CD4-positive, alpha-beta T cell (primary cell): ENCODE results near the gene RGMB. TPM values are rescaled to one million over a fixed set of nuclear protein-coding genes. Genes with fewer than 3 reads are reported as not detected.

ENCODE experiments used
- ATAC-seq: fragments of 200-7000 bp; cut with Tn5 transposase; one replicate; pipeline ENCODE4 v1.10.0; 2022; ENCODE audit warnings: mild to moderate bottlenecking; ENCODE audit not compliant: poor library complexity
- CTCF ChIA-PET: fragments of 350-600 bp; sonication (Branson Sonifier 250); formaldehyde crosslinking; loops from one replicate; lab custom pipeline; 2021; ENCODE audit warnings: antibody characterized with exemption, inconsistent platforms; lab: Charles Lee
- POLR2A ChIA-PET: fragments of 350-600 bp; sonication (Branson Sonifier 250); formaldehyde crosslinking; loops from one replicate; lab custom pipeline; 2021; ENCODE audit warnings: antibody characterized with exemption, inconsistent platforms; lab: Charles Lee
- DNase-seq, 14 experiments: peaks; one replicate each; pipeline ENCODE4 v3.0.0-alpha.2; 2013 to 2020; ENCODE audit warnings: mixed read lengths in 2 of 14
- H3K27ac ChIP-seq, 2 donors: one replicate each; pipeline versions ENCODE4 v1.5.1 to v1.7.0; 2013; ENCODE audit warnings: low read length in 2 of 2, low read depth in 1 of 2, mild to moderate bottlenecking in 1 of 2
- H3K27me3 ChIP-seq, 2 experiments: 1 replicate in 1 of 2; 2 replicates in 1 of 2; pipeline versions ENCODE4 v1.6.1 to v1.7.0; 2013; ENCODE audit warnings: low read length in 2 of 2, control low read depth in 1 of 2, mild to moderate bottlenecking in 1 of 2, moderate library complexity in 1 of 2; ENCODE audit not compliant: insufficient read depth in 2 of 2, control insufficient read depth in 1 of 2
- H3K36me3 ChIP-seq: one replicate; pipeline ENCODE4 v1.6.1; 2013; ENCODE audit warnings: low read length, control low read depth; ENCODE audit not compliant: insufficient read depth
- H3K4me1 ChIP-seq: one replicate; pipeline ENCODE4 v1.6.1; 2013; ENCODE audit warnings: low read length, control low read depth; ENCODE audit not compliant: insufficient read depth
- H3K4me3 ChIP-seq: one replicate; pipeline ENCODE4 v1.5.1; 2013; ENCODE audit warnings: mild to moderate bottlenecking, low read length, moderate library complexity
- H3K9me3 ChIP-seq, 2 experiments: 1 replicate in 1 of 2; 2 replicates in 1 of 2; pipeline versions ENCODE4 v1.6.1 to v1.7.0; 2013; ENCODE audit warnings: low read length in 2 of 2, mild to moderate bottlenecking in 2 of 2, control low read depth in 1 of 2, moderate library complexity in 1 of 2; ENCODE audit not compliant: control insufficient read depth in 1 of 2, insufficient read depth in 1 of 2
- H3K27ac Mint-ChIP-seq: one replicate; pipeline ENCODE4 v1.8.0; 2020; ENCODE audit warnings: mixed read lengths
- H3K27me3 Mint-ChIP-seq: one replicate; pipeline ENCODE4 v1.8.0; 2021; ENCODE audit warnings: mixed read lengths
- H3K36me3 Mint-ChIP-seq: one replicate; pipeline ENCODE4 v1.8.0; 2021; ENCODE audit warnings: low read depth, mixed read lengths
- H3K4me1 Mint-ChIP-seq: one replicate; pipeline ENCODE4 v1.8.0; 2021; ENCODE audit warnings: low read depth, mixed read lengths
- H3K4me3 Mint-ChIP-seq: one replicate; pipeline ENCODE4 v1.8.0; 2020; ENCODE audit warnings: mild to moderate bottlenecking, mixed read lengths
- H3K9me3 Mint-ChIP-seq: one replicate; pipeline ENCODE4 v1.8.0; 2020; ENCODE audit warnings: mixed read lengths
- CTCF ChIP-seq: fragments of 200-600 bp; IDR thresholded peaks from one replicate; pipeline ENCODE4 v1.8.0; 2022; ENCODE audit warnings: antibody characterized with exemption, mild to moderate bottlenecking
- intact Hi-C, 2 experiments: fragments of 100-400 bp; cut with DNase I in 1 of 2; cut with micrococcal nuclease in 1 of 2; formaldehyde crosslinking; loops; one replicate each; pipeline versions ENCODE4 v1.15.1 to v1.9.0; 2023 to 2025; cut with DNase I, micrococcal nuclease
- total RNA-seq, 174 experiments: library from RNA in 2 of 174; stranded (reverse) in 2 of 174; gene quantifications; one replicate each; pipeline ENCODE4 v1.2.3 and lab custom pipeline; 2021 to 2026

RGMB gene
- total RNA-seq, 2 experiments from 2014 or later: 15.8 to 15.9 TPM

- ATAC-seq (no peak), DNase-seq (peak in 6 of 14 experiments; percentile 7 to 55 (median 40))
- no peaks in the 10 kb centered on the region for H3K9me3 Mint-ChIP-seq
- peaks cover 13% of the 10 kb centered on the region for H3K36me3 Mint-ChIP-seq
- H3K4me3 Mint-ChIP-seq: peak overlapping the region; percentile 99
- peaks cover 0 to 6% of the 10 kb centered on the region in 2 experiments for H3K9me3 ChIP-seq
- H3K27me3 Mint-ChIP-seq: peaks cover 44% of the 10 kb centered on the region
- no peak overlapping the region for H3K27ac ChIP-seq
- H3K36me3 ChIP-seq: no peaks in the 10 kb centered on the region
- H3K27me3 ChIP-seq: peaks cover 15 to 25% of the 10 kb centered on the region in 2 experiments
- TF ChIP-seq CTCF: no peak
- peak overlapping the region; percentile 62 for H3K4me3 ChIP-seq
- H3K27ac Mint-ChIP-seq: peak overlapping the region; percentile 51
- ChIA-PET CTCF (interaction anchor here (1.1 to 2.9 kb wide), 4 partner anchors 10 to 26 kb away, joined by 3 to 12 read pairs (median 4); no protein-coding TSS in a partner anchor), POLR2A (interaction anchor here (0.6 to 2.2 kb wide), 9 partner anchors 9 to 1773 kb away, joined by 3 to 8 read pairs (median 4); partner anchors contain the start of gene RIOK2)
- peaks cover 52% of the 10 kb centered on the region for H3K4me1 ChIP-seq
- H3K4me1 Mint-ChIP-seq: peaks cover 50% of the 10 kb centered on the region
- intact Hi-C loops: loop anchor here (2.0 to 10.0 kb wide), 5 partner anchors 157 to 1966 kb away; partner anchors contain the start of genes CHD1 (in 1 of the 2), ERAP1 (in 1 of the 2), LNPEP (in 1 of the 2) and RIOK2 (in 1 of the 2)
Measured at GRCh38 chr5:98770209-98770910, 3.1 kb upstream of the RGMB start.

GRCh38 chr5:98770911-98771322 is 2.5 kb upstream of the RGMB start:
- peak in 3 of 14 experiments; percentile 31 to 43 (median 41) for DNase-seq
- ATAC-seq: no peak
- Mint-ChIP-seq H3K4me3 (peak overlapping the region; percentile 99), H3K27me3 (peaks cover 41% of the 10 kb centered on the region), H3K4me1 (peaks cover 55% of the 10 kb centered on the region), H3K9me3 (no peaks in the 10 kb centered on the region), H3K27ac (peak overlapping the region; percentile 51), H3K36me3 (peaks cover 13% of the 10 kb centered on the region)
- Histone ChIP-seq H3K4me3 (peak overlapping the region; percentile 62), H3K9me3 (peaks cover 0 to 6% of the 10 kb centered on the region in 2 experiments), H3K36me3 (no peaks in the 10 kb centered on the region), H3K27me3 (peaks cover 12 to 25% of the 10 kb centered on the region in 2 experiments), H3K4me1 (peaks cover 52% of the 10 kb centered on the region), H3K27ac (no peak overlapping the region)
- ChIA-PET CTCF (interaction anchor here (0.6 to 2.9 kb wide), 5 partner anchors 9 to 1590 kb away, joined by 3 to 12 read pairs (median 4); no protein-coding TSS in a partner anchor), POLR2A (interaction anchor here (0.6 to 2.2 kb wide), 8 partner anchors 9 to 1894 kb away, joined by 3 to 8 read pairs (median 4); partner anchors contain the start of genes ERAP2 and RIOK2)
- intact Hi-C loops: loop anchor here (2.0 to 10.0 kb wide), 5 partner anchors 156 to 1966 kb away; partner anchors contain the start of genes CHD1 (in 1 of the 2), ERAP1 (in 1 of the 2), LNPEP (in 1 of the 2) and RIOK2 (in 1 of the 2)
- TF ChIP-seq CTCF: no peak

- H3K27me3 ChIP-seq: peaks cover 10 to 25% of the 10 kb centered on the region in 2 experiments
- CTCF ChIA-PET: interaction anchor here (0.6 to 2.9 kb wide), 5 partner anchors 9 to 1591 kb away, joined by 3 to 12 read pairs (median 4); no protein-coding TSS in a partner anchor
- Mint-ChIP-seq H3K27me3 (peaks cover 35% of the 10 kb centered on the region), H3K4me3 (peak overlapping the region; percentile 99), H3K4me1 (peaks cover 61% of the 10 kb centered on the region), H3K36me3 (peaks cover 13% of the 10 kb centered on the region), H3K27ac (peak overlapping the region; percentile 51), H3K9me3 (no peaks in the 10 kb centered on the region)
- DNase-seq (peak in 10 of 14 experiments; percentile 24 to 88 (median 58)), ATAC-seq (peak; percentile 27)
- peak; percentile 87 for TF ChIP-seq CTCF
- peaks cover 0 to 6% of the 10 kb centered on the region in 2 experiments for H3K9me3 ChIP-seq
- peaks cover 52% of the 10 kb centered on the region for H3K4me1 ChIP-seq
- H3K27ac ChIP-seq: no peak overlapping the region
- H3K36me3 ChIP-seq: no peaks in the 10 kb centered on the region
- peak overlapping the region; percentile 62 for H3K4me3 ChIP-seq
- intact Hi-C loops: loop anchor here (2.0 to 10.0 kb wide), 6 partner anchors 25 to 1967 kb away; partner anchors contain the start of genes CHD1 (in 1 of the 2), ERAP1 (in 1 of the 2), LNPEP (in 1 of the 2) and RIOK2 (in 1 of the 2)
- POLR2A ChIA-PET: interaction anchor here (0.6 to 2.3 kb wide), 7 partner anchors 10 to 1895 kb away, joined by 3 to 17 read pairs (median 3); partner anchors contain the start of genes CHD1, ERAP2 and RIOK2
Measured at GRCh38 chr5:98771382-98772109, 1.9 kb upstream of the RGMB start.
